Dendritic cell treated with granulocyte-macrophage colony-stimulating factor and Interleukin-4, amounts not matched to agents 40 ng/mL and 50 ng/mL, for 4 days (primary cell): Measurements from ENCODE around the gene ACAT2.
"Not testable (repeated sequence)": the region's sequence is repeated elsewhere in the genome, so short reads cannot be mapped to it uniquely, and the experiment has no call there.

Source experiments
- H3K27ac Mint-ChIP-seq: one replicate; pipeline ENCODE4 v1.8.0; 2022; ENCODE audit warnings: mild to moderate bottlenecking, mixed read lengths
- H3K27me3 Mint-ChIP-seq: one replicate; pipeline ENCODE4 v1.8.0; 2022; ENCODE audit warnings: mild to moderate bottlenecking, mixed read lengths
- H3K36me3 Mint-ChIP-seq: one replicate; pipeline ENCODE4 v1.8.0; 2022; ENCODE audit warnings: low read depth, mixed read lengths
- H3K4me1 Mint-ChIP-seq: one replicate; pipeline ENCODE4 v1.8.0; 2022; ENCODE audit warnings: low read depth, mixed read lengths
- H3K4me3 Mint-ChIP-seq: one replicate; pipeline ENCODE4 v1.8.0; 2022; ENCODE audit warnings: mild to moderate bottlenecking, moderate library complexity, mixed read lengths
- H3K9me3 Mint-ChIP-seq: one replicate; pipeline ENCODE4 v1.8.0; 2022; ENCODE audit warnings: mixed read lengths
- intact Hi-C: fragments of 100-400 bp; cut with micrococcal nuclease; formaldehyde crosslinking; loops from one replicate; pipeline ENCODE4 v1.15.0; 2022

The ACAT2 gene

GRCh38 chr6:159725208-159725607 lies 36.6 kb upstream of the ACAT2 start:
- H3K4me3 Mint-ChIP-seq, H3K27me3 Mint-ChIP-seq, intact Hi-C loops, H3K9me3 Mint-ChIP-seq, H3K27ac Mint-ChIP-seq: not testable (repeated sequence)
- Mint-ChIP-seq H3K36me3 (peaks cover 37% of the 10 kb centered on the region), H3K4me1 (peaks cover 28% of the 10 kb centered on the region)

- H3K4me3 Mint-ChIP-seq = peak overlapping the region; percentile 90
- peaks cover 43% of the 10 kb centered on the region for H3K36me3 Mint-ChIP-seq
- H3K27ac Mint-ChIP-seq = peak overlapping the region; percentile 97
- intact Hi-C loops = no loop called here
- no peaks in the 10 kb centered on the region for H3K27me3 Mint-ChIP-seq
- peaks cover 33% of the 10 kb centered on the region for H3K4me1 Mint-ChIP-seq
- no peaks in the 10 kb centered on the region for H3K9me3 Mint-ChIP-seq
Measured at GRCh38 chr6:159726255-159726917, 35.5 kb upstream of the ACAT2 start.

- Mint-ChIP-seq H3K4me1 (peaks cover 35% of the 10 kb centered on the region), H3K4me3 (peak within 1 kb of the TSS; percentile 90)
Measured at GRCh38 chr6:159726918-159727716, 34.7 kb upstream of the ACAT2 start, which contains the start of gene WTAP. Gene WTAP (plus strand): TSS chr6:159727506. CDS start chr6:159736266, 8,760 bp downstream.

GRCh38 chr6:159727717-159728445 lies 34.0 kb upstream of the ACAT2 start:
- H3K27me3 Mint-ChIP-seq = no peaks in the 10 kb centered on the region
- peaks cover 35% of the 10 kb centered on the region for H3K4me1 Mint-ChIP-seq
- H3K9me3 Mint-ChIP-seq = no peaks in the 10 kb centered on the region
- H3K4me3 Mint-ChIP-seq = peak overlapping the region; percentile 84
- intact Hi-C loops = loop anchor here (1.0 to 2.0 kb wide), 3 partner anchors 33 to 61 kb away; partner anchors contain the start of genes SOD2 and TCP1
- H3K27ac Mint-ChIP-seq = peak overlapping the region; percentile 97
- H3K36me3 Mint-ChIP-seq = peaks cover 40% of the 10 kb centered on the region

More at GRCh38 chr6:159726918-159727716, 34.7 kb upstream of the ACAT2 start, which contains the start of gene WTAP:
- H3K27me3 Mint-ChIP-seq = no peaks in the 10 kb centered on the region
- H3K9me3 Mint-ChIP-seq = no peaks in the 10 kb centered on the region
- intact Hi-C loops = loop anchor here (1.0 kb wide), 2 partner anchors 34 to 62 kb away; partner anchors contain the start of genes SOD2 and TCP1
- H3K36me3 Mint-ChIP-seq = peaks cover 44% of the 10 kb centered on the region
- peak within 1 kb of the TSS; percentile 97 for H3K27ac Mint-ChIP-seq

GRCh38 chr6:159728531-159728964 lies 33.3 kb upstream of the ACAT2 start:
- H3K27ac Mint-ChIP-seq = peak overlapping the region; percentile 97
- H3K9me3 Mint-ChIP-seq = no peaks in the 10 kb centered on the region
- H3K27me3 Mint-ChIP-seq = no peaks in the 10 kb centered on the region
- H3K4me1 Mint-ChIP-seq = peaks cover 36% of the 10 kb centered on the region
- intact Hi-C loops = loop anchor here (2.0 kb wide), 1 partner anchor 32 kb away; no protein-coding TSS in a partner anchor
- H3K4me3 Mint-ChIP-seq = peak overlapping the region; percentile 84
- H3K36me3 Mint-ChIP-seq = peaks cover 41% of the 10 kb centered on the region

- Mint-ChIP-seq H3K4me3 (peak overlapping the region; percentile 23), H3K27me3 (no peaks in the 10 kb centered on the region), H3K36me3 (peaks cover 35% of the 10 kb centered on the region), H3K9me3 (no peaks in the 10 kb centered on the region), H3K27ac (no peak overlapping the region), H3K4me1 (peaks cover 41% of the 10 kb centered on the region)
- intact Hi-C loops = loop anchor here (2.0 kb wide), 1 partner anchor 31 kb away; no protein-coding TSS in a partner anchor
Measured at GRCh38 chr6:159729598-159730331, 32.1 kb upstream of the ACAT2 start.

- Mint-ChIP-seq H3K27me3 (no peaks in the 10 kb centered on the region), H3K36me3 (peaks cover 33% of the 10 kb centered on the region), H3K27ac (no peak overlapping the region), H3K4me1 (peaks cover 37% of the 10 kb centered on the region), H3K4me3 (no peak overlapping the region), H3K9me3 (no peaks in the 10 kb centered on the region)
- intact Hi-C loops = no loop called here
Measured at GRCh38 chr6:159730332-159730676, 31.5 kb upstream of the ACAT2 start.

GRCh38 chr6:159732550-159732949 lies 29.3 kb upstream of the ACAT2 start:
- peaks cover 33% of the 10 kb centered on the region for H3K4me1 Mint-ChIP-seq
- intact Hi-C loops, H3K27ac Mint-ChIP-seq: not testable (repeated sequence)

GRCh38 chr6:159733395-159733794 lies 28.4 kb upstream of the ACAT2 start:
- intact Hi-C loops, H3K27ac Mint-ChIP-seq, H3K27me3 Mint-ChIP-seq, H3K9me3 Mint-ChIP-seq, H3K4me3 Mint-ChIP-seq: not testable (repeated sequence)
- Mint-ChIP-seq H3K4me1 (peaks cover 41% of the 10 kb centered on the region), H3K36me3 (peaks cover 33% of the 10 kb centered on the region)

More at GRCh38 chr6:159732550-159732949, 29.3 kb upstream of the ACAT2 start:
- H3K4me3 Mint-ChIP-seq, H3K9me3 Mint-ChIP-seq, H3K27me3 Mint-ChIP-seq: not testable (repeated sequence)
- H3K36me3 Mint-ChIP-seq = peaks cover 25% of the 10 kb centered on the region

GRCh38 chr6:159736908-159737307 lies 24.9 kb upstream of the ACAT2 start:
- Mint-ChIP-seq H3K4me1 (peaks cover 34% of the 10 kb centered on the region), H3K9me3 (no peaks in the 10 kb centered on the region), H3K36me3 (peaks cover 51% of the 10 kb centered on the region), H3K27me3 (no peaks in the 10 kb centered on the region), H3K27ac (no peak overlapping the region), H3K4me3 (no peak overlapping the region)
- intact Hi-C loops = no loop called here

GRCh38 chr6:159739341-159739740 lies 22.5 kb upstream of the ACAT2 start:
- Mint-ChIP-seq H3K9me3 (no peaks in the 10 kb centered on the region), H3K4me1 (peaks cover 15% of the 10 kb centered on the region), H3K36me3 (peaks cover 61% of the 10 kb centered on the region), H3K27me3 (no peaks in the 10 kb centered on the region), H3K27ac (no peak overlapping the region), H3K4me3 (no peak overlapping the region)
- intact Hi-C loops = no loop called here

GRCh38 chr6:159742165-159742564 lies 19.7 kb upstream of the ACAT2 start:
- Mint-ChIP-seq H3K9me3 (no peaks in the 10 kb centered on the region), H3K4me1 (peaks cover 30% of the 10 kb centered on the region), H3K27me3 (no peaks in the 10 kb centered on the region), H3K27ac (no peak overlapping the region), H3K4me3 (no peak overlapping the region), H3K36me3 (peaks cover 89% of the 10 kb centered on the region)
- intact Hi-C loops = loop anchor here (5.0 kb wide), 1 partner anchor 50 kb away; the partner anchor contains the start of gene SOD2

GRCh38 chr6:159745081-159745480 lies 16.8 kb upstream of the ACAT2 start:
- no peaks in the 10 kb centered on the region for H3K9me3 Mint-ChIP-seq
- no peak overlapping the region for H3K4me3 Mint-ChIP-seq
- intact Hi-C loops = no loop called here
- H3K27ac Mint-ChIP-seq = peak overlapping the region; percentile 2
- no peaks in the 10 kb centered on the region for H3K27me3 Mint-ChIP-seq
- peaks cover 99% of the 10 kb centered on the region for H3K36me3 Mint-ChIP-seq
- H3K4me1 Mint-ChIP-seq = peaks cover 19% of the 10 kb centered on the region
